Gastroesophageal sphincter (tissue), 3 donors: Measurements from ENCODE around the gene RPP14.

ENCODE experiments used
- CTCF ChIP-seq, 4 experiments: fragments of 200-600 bp in 2 of 4; fragments of 450-650 bp in 2 of 4; sonication (generic) in 1 of 4; IDR thresholded peaks; one replicate each; pipeline ENCODE4 v1.5.1; 2017 to 2019; ENCODE audit warnings: antibody characterized with exemption in 4 of 4, mild to moderate bottlenecking in 2 of 4, moderate library complexity in 2 of 4
- POLR2A ChIP-seq, 2 donors: fragments of 450-650 bp; IDR thresholded peaks; one replicate each; pipeline ENCODE4 v1.6.1; 2017; ENCODE audit warnings: antibody characterized with exemption in 2 of 2, mild to moderate bottlenecking in 2 of 2, moderate library complexity in 1 of 2

- TF ChIP-seq CTCF (IDR thresholded peaks at IDR 0.05): no peak
- no peak for TF ChIP-seq POLR2A (IDR thresholded peaks at IDR 0.05)
These were observed 30.3 kb downstream of the RPP14 start for GRCh38 chr3:58336135-58336882.
